HEK293T (cell line): ENCODE data around the gene C6orf15.

Experiments used
- ARNT ChIP-seq: fragments of 450-650 bp; IDR thresholded peaks from 2 replicates; pipeline ENCODE4 v1.6.1; 2017; ENCODE audit warnings: mild to moderate bottlenecking
- BHLHE40 ChIP-seq: fragments of 450-650 bp; IDR thresholded peaks from 2 replicates; pipeline ENCODE4 v1.6.1; 2016; ENCODE audit warnings: mild to moderate bottlenecking, moderate library complexity, borderline replicate concordance
- CTBP1 ChIP-seq: fragments of 450-650 bp; IDR thresholded peaks from 2 replicates; pipeline ENCODE4 v1.6.1; 2016; ENCODE audit warnings: borderline replicate concordance
- ELF4 ChIP-seq: fragments of 450-650 bp; IDR thresholded peaks from 2 replicates; pipeline ENCODE4 v1.6.1; 2017; ENCODE audit warnings: antibody characterized with exemption
- FOXA1 ChIP-seq: fragments of 450-650 bp; IDR thresholded peaks from 2 replicates; pipeline ENCODE4 v1.6.1; 2016; ENCODE audit warnings: mild to moderate bottlenecking
- FOXK2 ChIP-seq: fragments of 450-650 bp; IDR thresholded peaks from 2 replicates; pipeline ENCODE4 v1.6.1; 2016; ENCODE audit warnings: mild to moderate bottlenecking
- FOXM1 ChIP-seq: fragments of 450-650 bp; IDR thresholded peaks from 2 replicates; pipeline ENCODE4 v1.6.1; 2017; ENCODE audit warnings: mild to moderate bottlenecking, borderline replicate concordance
- HDGF ChIP-seq: fragments of 450-650 bp; IDR thresholded peaks from 2 replicates; pipeline ENCODE4 v1.6.1; 2017; ENCODE audit warnings: antibody characterized with exemption, borderline replicate concordance
- NFRKB ChIP-seq: fragments of 450-650 bp; IDR thresholded peaks from 2 replicates; pipeline ENCODE4 v1.6.1; 2016; ENCODE audit warnings: mild to moderate bottlenecking, moderate library complexity
- PKNOX1 ChIP-seq: fragments of 450-650 bp; IDR thresholded peaks from 2 replicates; pipeline ENCODE4 v1.6.1; 2016
- SP1 ChIP-seq: fragments of 450-650 bp; IDR thresholded peaks from 2 replicates; pipeline ENCODE4 v1.6.1; 2017
- SUZ12 ChIP-seq: fragments of 450-650 bp; IDR thresholded peaks from 2 replicates; pipeline ENCODE4 v1.6.1; 2016; ENCODE audit warnings: mild to moderate bottlenecking
- TARDBP ChIP-seq: fragments of 450-650 bp; IDR thresholded peaks from 2 replicates; pipeline ENCODE4 v1.6.1; 2016
- ZNF384 ChIP-seq: fragments of 450-650 bp; IDR thresholded peaks from 2 replicates; pipeline ENCODE4 v1.6.1; 2016

- no peak for TF ChIP-seq SP1
- TF ChIP-seq BHLHE40 = no peak
- TF ChIP-seq FOXM1 = no peak
- no peak for TF ChIP-seq FOXK2
- no peak for TF ChIP-seq SUZ12
- TF ChIP-seq HDGF = no peak
- no peak for TF ChIP-seq ZNF384
- no peak for TF ChIP-seq PKNOX1
- TF ChIP-seq ARNT = no peak
- no peak for TF ChIP-seq NFRKB
- TF ChIP-seq TARDBP = no peak
- no peak for TF ChIP-seq ELF4
- no peak for TF ChIP-seq FOXA1
- TF ChIP-seq CTBP1 = no peak
Measured at GRCh38 chr6:31145386-31145785, 33.0 kb upstream of the C6orf15 start.
